HG03469 (cell line): ENCODE data around the gene KAZN.
"Not testable (repeated sequence)": the region's sequence is repeated elsewhere in the genome, so short reads cannot be mapped to it uniquely, and the experiment has no call there.

Source experiments
- ATAC-seq: cut with Tn5 transposase; IDR thresholded peaks from one replicate; pipeline ENCODE4 v1.9.1; 2021; ENCODE audit warnings: mild to moderate bottlenecking, moderate library complexity, moderate number of reproducible peaks; ENCODE audit not compliant: unreplicated experiment

Gene KAZN

GRCh38 chr1:15115542-15116330, 517.3 kb downstream of the KAZN start:
- ATAC-seq: no peak

- ATAC-seq: no peak
Measured at GRCh38 chr1:15116966-15117365, 518.5 kb downstream of the KAZN start.

- no peak for ATAC-seq
Measured at GRCh38 chr1:15117671-15118325, 519.3 kb downstream of the KAZN start.

- ATAC-seq: no peak
Measured at GRCh38 chr1:15118579-15118978, 520.1 kb downstream of the KAZN start.

DNA sequence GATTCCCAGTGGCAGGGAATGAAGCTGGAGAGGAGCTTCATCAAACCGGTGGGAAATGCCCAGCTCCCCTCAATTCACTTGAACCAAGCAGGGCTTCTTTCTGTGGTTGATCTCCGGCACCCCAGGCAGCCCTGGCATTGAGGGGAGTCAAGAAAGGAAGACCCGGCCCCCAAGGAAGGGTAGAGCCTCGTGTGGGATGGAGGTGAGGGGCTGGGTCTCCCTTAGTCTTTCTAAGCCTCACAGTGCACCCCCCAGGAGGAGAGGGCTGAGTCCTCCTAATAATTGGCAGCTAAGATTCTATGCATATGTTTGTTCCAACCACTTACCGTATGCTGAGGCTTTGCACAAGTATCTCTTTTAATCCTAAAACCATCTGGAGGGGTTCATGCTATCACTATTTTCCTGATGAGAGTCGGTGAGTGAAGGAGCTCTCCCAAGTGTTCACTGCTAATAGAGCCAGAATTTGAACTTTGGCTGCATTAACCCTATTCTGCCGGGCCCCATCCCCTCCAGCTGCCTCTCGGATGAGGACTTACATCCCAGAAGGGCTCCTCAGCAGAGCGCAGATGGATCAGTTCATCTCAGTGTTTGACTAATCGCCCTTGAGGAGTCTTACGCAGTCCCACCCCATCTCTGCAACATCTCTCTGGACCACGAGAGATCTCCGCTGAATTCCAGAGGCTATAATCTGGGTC, 521.9 kb downstream of the KAZN start:
- ATAC-seq: no peak

DNA sequence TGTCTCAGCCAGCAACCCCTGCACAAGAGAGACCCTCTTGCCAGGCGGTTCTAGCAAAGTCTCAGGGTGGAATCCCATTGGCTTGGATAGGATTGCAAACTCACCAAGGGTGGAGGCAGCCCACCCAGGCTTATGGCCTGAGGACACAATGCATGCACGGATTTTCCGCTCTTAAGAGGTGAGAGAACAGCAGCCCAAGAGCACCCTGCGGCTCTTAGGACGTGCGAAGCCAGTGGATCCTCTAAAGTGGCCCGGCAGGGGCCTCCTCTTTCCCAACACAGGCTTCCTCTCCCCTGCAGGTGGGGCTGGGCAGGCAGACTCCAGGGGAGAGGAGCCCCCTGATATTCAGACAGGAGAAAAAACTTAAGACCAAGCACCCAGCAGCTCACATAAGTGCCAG, 523.8 kb downstream of the KAZN start:
- no peak for ATAC-seq

- no peak for ATAC-seq
Measured at GRCh38 chr1:15123270-15123669, 524.8 kb downstream of the KAZN start.

DNA sequence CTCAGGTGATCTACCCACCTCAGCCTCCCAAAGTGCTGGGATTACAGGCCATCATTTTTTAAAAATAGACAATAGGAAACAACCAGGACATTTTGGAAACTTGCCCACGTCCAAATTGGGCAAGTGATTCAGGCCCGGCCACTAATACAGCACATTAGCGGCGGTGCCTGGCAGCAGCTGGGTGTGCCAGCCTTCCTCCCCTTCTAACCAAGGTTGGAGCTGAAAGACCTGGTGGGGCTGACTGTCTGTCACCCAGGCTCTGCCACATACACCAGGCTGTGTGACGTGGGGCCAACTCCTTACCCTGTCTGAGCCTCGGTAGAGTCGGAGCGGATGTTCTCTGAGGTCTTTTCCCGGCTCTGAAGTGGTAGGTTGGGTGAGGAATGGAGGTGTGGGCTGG, 525.4 kb downstream of the KAZN start:
- no peak for ATAC-seq

DNA sequence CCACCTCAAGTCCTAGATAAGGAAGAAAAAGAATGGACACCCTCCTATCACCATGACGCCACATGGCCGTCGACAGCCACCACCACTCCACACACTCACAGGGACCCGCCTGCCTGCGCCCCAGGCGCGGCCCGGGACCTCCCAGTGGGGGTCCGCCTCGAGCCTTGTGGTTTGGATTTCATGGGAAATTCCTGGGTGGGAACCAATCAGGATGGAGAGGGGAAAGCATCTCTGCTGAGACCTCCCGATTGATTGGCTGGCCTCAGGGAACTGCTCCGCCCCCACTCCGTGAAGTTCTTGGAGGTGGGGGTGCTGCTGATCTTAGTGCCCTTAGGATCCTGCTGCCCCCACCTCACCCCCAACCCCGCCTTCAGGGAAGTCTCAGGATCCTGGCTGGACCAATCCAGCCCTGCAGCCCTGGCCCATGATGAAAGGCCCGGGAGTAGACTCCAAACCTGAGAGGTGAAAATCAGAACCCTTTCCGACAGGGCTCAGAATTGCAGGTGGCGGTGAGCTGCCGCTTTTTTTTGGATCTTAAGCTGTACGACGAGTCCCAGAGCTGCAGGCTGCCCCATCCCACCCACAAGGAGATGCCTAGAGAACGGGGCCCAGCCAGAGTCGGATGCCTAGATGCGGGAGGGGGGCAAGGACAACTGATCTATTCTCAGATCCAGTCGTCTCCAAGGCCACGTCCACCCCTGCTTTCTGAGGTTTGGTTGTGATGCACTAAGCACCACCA, 526.0 kb downstream of the KAZN start:
- ATAC-seq: no peak

DNA sequence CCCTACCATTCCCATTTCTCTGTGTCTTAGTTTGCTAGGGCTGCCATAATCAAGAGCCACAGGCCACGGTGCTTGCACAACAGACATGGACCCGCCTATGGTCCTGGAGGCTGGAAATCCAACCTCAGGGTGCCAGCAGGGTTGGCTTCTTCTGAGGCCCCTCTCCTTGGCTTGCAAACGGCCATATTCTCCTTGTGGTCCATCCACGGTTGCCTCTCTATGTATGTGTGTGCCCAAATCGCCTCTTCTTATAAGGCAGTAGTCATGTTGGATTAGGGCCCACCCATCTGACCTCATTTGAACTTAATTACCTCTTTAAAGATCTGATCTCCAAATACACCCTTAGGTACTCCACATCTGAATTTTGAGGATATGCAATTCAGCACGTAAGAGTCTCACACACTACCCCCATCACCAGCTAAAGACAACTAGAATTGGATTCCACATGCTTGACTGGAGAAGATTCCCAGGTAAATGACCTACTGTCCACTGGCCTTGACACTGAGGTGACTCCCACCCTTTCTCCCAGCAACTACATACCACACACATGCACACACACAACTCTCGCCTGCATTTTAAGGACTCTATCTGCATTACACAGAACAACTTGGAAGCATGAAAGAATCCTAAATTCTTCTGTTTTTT, 526.7 kb downstream of the KAZN start:
- ATAC-seq: no peak

DNA sequence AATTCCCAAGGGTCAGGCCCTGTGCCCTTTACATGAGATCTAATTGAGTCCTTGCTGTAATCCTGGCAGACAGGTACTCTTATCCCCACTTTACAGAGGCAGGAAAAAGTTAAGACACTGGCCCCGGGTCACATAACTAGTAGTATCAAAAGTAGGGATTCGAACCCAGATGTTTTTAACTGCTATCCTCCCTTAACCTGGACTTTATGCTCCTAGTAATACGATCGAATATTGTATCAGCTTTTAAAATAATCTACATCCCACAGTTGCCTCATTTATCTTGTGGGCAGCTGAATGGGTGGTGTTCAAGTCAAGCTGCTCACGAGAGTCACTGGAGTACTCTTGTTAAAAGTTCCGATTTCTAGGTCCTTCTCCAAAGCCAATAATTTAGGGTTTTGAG, 529.6 kb downstream of the KAZN start:
- no peak for ATAC-seq

DNA sequence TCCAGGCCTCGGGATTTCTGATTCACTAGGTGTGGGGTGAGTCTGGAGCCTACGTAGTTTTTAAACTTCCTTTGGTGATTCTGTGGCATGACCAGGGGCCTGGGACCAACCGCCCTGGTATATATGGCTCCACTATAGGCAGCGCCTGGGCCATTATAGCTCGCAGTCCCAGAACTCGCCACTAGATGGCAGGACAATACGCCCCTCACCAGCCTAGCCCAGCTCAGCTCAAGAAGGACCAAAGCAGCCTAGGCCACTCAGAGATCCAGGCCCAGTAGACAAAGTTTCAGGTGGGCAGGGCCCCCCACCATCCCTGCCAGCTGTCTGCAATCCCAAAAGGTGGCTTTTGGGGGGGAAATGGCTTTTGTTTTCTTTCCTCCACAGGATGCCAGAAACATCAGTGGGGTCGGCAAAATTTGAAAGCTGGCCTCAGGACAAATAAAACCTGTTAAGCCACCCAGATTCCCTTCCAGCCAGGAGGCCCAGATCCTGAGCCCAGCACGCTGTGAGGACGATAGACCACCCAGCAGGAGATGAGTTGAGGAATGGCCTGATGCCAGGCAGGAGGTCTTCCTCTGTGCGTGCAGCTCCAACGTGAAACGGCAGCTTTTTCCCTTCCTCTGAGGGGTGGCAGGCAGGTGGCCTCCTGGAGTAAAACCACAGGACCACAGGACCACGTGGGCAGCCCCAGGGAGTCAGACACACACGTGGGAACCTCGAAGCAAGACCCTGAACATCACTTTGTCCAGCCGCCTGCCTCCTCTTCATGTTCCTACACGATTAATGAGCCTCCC, 530.2 kb downstream of the KAZN start:
- no peak for ATAC-seq

- ATAC-seq: no peak
Measured at GRCh38 chr1:15129944-15130343, 531.5 kb downstream of the KAZN start.

- no peak for ATAC-seq
Measured at GRCh38 chr1:15130607-15131006, 532.1 kb downstream of the KAZN start.

- no peak for ATAC-seq
Measured at GRCh38 chr1:15132965-15133364, 534.5 kb downstream of the KAZN start.

GRCh38 chr1:15134285-15134684, 535.8 kb downstream of the KAZN start:
- ATAC-seq: no peak

- not testable (repeated sequence) for ATAC-seq
Measured at GRCh38 chr1:15135604-15136003, 537.1 kb downstream of the KAZN start.

- ATAC-seq: no peak
Measured at GRCh38 chr1:15137809-15138208, 539.3 kb downstream of the KAZN start.

DNA sequence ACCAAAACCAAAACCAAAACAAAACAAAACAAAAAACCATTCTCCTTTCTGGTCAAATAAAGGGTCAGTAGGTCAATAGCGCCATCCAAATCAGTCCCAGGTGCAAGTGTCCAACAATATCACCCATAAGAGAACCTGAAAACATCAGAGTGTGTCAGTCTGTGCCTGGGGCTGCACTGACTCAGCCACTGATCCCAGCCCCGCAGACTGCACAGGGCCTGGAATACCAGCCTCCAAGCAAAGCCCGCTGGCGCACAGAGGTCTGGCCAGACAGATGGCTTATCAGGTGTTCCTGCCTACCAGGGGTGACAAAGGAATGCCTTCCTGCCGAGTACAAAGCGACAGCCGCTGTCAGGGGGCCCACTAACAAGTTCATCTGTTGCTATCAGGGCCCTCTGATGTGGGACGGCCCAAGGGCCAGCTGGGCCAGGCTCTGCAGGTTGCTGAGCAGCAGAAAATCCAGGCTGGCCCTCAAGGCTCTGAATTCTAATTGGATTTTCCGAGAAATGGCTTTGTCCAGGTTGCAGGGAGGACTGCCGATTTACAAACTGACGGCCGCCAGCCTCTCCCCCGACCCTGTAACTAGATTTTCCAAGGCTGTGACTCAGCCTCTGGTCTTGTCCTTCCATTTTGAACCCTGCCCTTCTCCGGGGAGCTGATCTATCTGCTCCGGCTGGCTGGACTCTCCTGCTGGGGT, 541.3 kb downstream of the KAZN start:
- ATAC-seq: no peak
